GM12878 (cell line): ENCODE data around the gene SLC11A2. TPM values are rescaled to one million over a fixed set of nuclear protein-coding genes. Genes with fewer than 3 reads are reported as not detected.

ENCODE experiments used
- CUX1 ChIP-seq: IDR thresholded peaks from 2 replicates; pipeline ENCODE4 v1.6.1; 2012; ENCODE audit warnings: improper control_type of control experiment, low read depth, low read length; ENCODE audit not compliant: insufficient replicate concordance
- YY1 ChIP-seq: IDR thresholded peaks from 2 replicates; pipeline ENCODE4 v1.6.1; 2011; ENCODE audit warnings: low read depth, mild to moderate bottlenecking, low read length
- ZBTB4 ChIP-seq: fragments of 450-650 bp; formaldehyde crosslinking; IDR thresholded peaks from 2 replicates; pipeline ENCODE4 v1.4.0; 2022; ENCODE audit warnings: mild to moderate bottlenecking, moderate library complexity
- polyA plus RNA-seq, 11 experiments: library from polyadenylated mRNA; depleted of rRNA in 4 of 11; unstranded in 6 of 11; stranded (reverse) in 5 of 11; fragments of >200 nt; fragmentation: Nextera tagmentation in 4 of 11; fragmentation: Illumina TruSeq in 1 of 11; extraction: Ambion mirVana in 4 of 11; extraction: Trizol in 1 of 11; gene quantifications; 1 replicate in 1 of 11; 2 replicates in 10 of 11; pipeline versions ENCODE4 v1.2.1 to v1.2.3, GENCODE V29; 2011 to 2016; ENCODE audit warnings: inconsistent platforms in 2 of 11, missing spikeins in 2 of 11, low read depth in 1 of 11
- total RNA-seq, 4 experiments: library from RNA; depleted of rRNA in 3 of 4; stranded (reverse); fragments of >200 nt in 3 of 4; fragmentation: Illumina TruSeq in 1 of 4; extraction: Trizol in 1 of 4; gene quantifications; 2 replicates each; pipeline versions ENCODE4 v1.2.1 to v1.2.3, GENCODE V29; 2013 to 2021

SLC11A2 gene
- total and polyA plus RNA-seq, 10 of the 15 experiments (the other 5 are each of a cell fraction or from before 2014, with no cell fraction given), result 6.2 to 29.4 (median 15.6) TPM

- no peak for TF ChIP-seq CUX1
- no peak for TF ChIP-seq ZBTB4
- TF ChIP-seq YY1, result no peak
Observed at GRCh38 chr12:51033048-51033447, 6.9 kb upstream of the SLC11A2 start (continued).
